ENCODE data around the gene CENPK. TPM values are rescaled to one million over a fixed set of nuclear protein-coding genes. Genes with fewer than 3 reads are reported as not detected.
"Not testable (repeated sequence)": the region's sequence is repeated elsewhere in the genome, so short reads cannot be mapped to it uniquely, and the experiment has no call there.

CENPK gene
- 10 to 100 TPM; 72.0 to 82.5 TPM for total RNA-seq

DNA sequence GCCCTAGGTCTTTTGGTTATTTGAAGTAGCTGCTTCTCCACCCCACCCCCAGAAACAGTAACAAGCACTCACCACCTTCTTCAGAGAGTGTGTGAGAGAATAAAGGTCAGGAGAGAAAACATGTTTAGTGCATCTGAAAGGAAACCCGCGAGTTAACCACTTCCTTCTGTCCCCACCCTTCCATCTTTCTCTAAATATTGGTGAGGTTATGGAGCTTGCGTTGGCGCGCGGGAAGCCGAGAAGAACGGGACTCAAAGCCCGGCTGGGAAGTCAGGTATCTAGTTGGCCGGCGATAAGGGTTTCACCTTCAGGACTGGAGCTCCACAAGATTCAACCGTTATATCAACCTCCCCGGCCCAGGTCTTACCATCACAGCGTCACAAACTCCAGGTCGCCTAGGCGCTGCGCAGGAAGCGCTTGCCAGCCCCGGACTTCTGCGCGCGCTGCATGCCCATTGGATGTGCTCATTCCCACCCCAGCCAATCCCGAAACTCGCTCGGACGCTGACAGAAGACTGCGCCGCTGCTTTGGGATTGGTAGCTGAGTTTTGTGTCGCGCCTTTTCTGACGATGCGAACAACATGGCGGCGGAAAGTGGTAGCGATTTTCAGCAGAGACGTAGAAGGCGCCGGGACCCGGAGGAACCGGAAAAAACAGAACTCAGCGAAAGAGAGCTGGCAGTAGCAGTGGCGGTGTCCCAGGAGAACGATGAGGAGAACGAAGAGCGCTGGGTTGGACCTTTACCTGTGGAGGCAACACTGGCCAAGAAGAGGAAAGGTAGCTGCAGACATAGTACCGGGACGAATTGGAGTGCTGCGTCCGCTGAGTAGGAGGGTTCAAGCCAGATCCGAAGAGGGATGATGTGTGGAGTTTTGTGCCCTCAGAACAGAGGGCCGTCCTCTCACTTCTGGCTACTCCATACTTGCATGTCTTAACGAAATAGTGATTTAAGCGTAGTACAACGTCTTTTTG is at the start of gene CENPK, which contains the start of gene PPWD1:
CENPK (minus strand) TSS at position 438 of the 971 bp plus-strand sequence. CDS start 8,261 bp downstream, outside the sequence.
PPWD1 (plus strand) TSS at position 566 of the 971 bp plus-strand sequence; CDS start at position 581, 15 bp downstream.
- Mint-ChIP-seq H3K9me3 (no peaks in the 10 kb centered on the region), H3K4me1 (peaks cover 16% of the 10 kb centered on the region), H3K27me3 (no peaks in the 10 kb centered on the region), H3K27ac (peak within 1 kb of the TSS; percentile 97), H3K36me3 (ENCODE audit: low read depth) (peaks cover 85% of the 10 kb centered on the region), H3K4me3 (peak within 1 kb of the TSS; percentile 94)
- ATAC-seq (replicated peaks) = peak; percentile 100

DNA sequence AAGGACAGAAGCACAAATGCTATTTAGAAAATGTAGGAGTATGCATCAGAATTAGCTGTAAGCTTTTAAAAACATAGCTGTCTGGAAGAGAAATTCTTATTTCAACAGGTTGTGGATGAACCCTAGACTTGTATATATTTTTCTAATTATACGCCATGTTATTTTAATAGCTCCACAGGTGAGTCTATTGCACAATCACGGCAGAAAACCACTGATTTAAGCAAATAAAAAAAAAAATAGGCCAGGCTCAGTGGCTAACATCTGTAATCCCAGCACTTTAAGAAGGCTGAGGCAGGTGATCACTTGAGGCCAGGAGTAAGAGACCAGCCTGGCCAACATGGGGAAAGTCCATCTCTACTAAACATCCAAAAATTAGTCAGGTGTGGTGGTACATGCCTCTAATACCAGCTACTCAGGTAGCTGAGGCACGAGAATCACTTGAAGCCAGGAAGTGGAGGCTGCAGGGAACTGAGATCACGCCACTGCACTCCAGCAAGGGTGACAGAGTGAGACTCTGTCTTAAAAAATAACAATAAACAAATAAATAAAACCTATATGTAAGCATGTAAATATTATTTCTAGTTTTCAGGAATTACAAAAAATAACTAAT is 49.4 kb upstream of the CENPK start:
- Mint-ChIP-seq H3K27ac (no peak overlapping the region), H3K9me3 (no peaks in the 10 kb centered on the region), H3K36me3 (ENCODE audit: low read depth) (peaks cover 87% of the 10 kb centered on the region), H3K4me3 (no peak overlapping the region), H3K4me1 (no peaks in the 10 kb centered on the region), H3K27me3 (no peaks in the 10 kb centered on the region)
- ATAC-seq (replicated peaks) = no peak

DNA sequence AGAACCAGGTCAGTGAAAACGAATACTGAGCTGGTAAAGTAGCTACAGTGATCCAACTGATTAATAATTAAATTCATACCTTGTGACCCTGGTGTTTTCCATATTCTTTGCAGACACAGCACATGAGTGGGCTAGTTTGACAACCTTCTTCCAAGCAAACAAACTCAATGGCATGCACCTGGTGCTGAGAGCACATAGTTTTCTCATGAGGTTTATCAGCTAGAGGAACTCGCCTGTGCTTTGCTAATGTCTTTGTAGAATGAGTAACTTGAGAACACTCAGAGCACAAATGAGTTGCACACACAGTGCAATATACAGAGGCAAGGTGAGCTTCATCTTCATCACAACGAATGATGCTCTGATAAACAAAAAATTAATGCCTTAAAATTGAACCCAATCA is 48.6 kb upstream of the CENPK start:
- Mint-ChIP-seq H3K4me1 (no peaks in the 10 kb centered on the region), H3K9me3 (no peaks in the 10 kb centered on the region), H3K36me3 (ENCODE audit: low read depth) (peaks cover 92% of the 10 kb centered on the region), H3K4me3 (no peak overlapping the region), H3K27ac (no peak overlapping the region), H3K27me3 (no peaks in the 10 kb centered on the region)
- ATAC-seq (replicated peaks) = no peak

- not testable (repeated sequence) for H3K4me3 Mint-ChIP-seq; H3K27me3 Mint-ChIP-seq; H3K27ac Mint-ChIP-seq; ATAC-seq (replicated peaks); H3K4me1 Mint-ChIP-seq; H3K9me3 Mint-ChIP-seq
- H3K36me3 Mint-ChIP-seq (ENCODE audit: low read depth) = peaks cover 99% of the 10 kb centered on the region
Measured at GRCh38 chr5:65601761-65602160, 38.8 kb upstream of the CENPK start.

DNA sequence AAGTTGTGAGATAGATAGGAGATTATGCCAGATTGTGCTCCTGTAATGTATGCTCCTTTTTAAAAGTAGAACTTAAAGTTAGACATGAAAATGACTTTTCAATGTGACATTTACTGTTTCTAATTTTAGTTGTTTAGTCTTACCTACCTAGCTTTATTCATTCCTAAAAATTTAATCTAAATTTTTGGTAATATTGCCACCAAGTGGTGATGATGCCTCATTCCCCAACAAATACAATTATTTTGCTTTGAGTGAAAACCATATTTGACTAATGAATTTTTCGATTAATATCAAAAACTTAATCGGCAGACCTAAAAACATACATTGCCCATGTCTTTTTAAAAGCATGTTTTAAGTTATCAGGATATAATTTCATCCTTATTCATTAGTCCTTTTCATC is 25.7 kb upstream of the CENPK start:
- no peak overlapping the region for H3K4me3 Mint-ChIP-seq
- ATAC-seq (replicated peaks) = no peak
- no peaks in the 10 kb centered on the region for H3K9me3 Mint-ChIP-seq
- H3K36me3 Mint-ChIP-seq (ENCODE audit: low read depth) = peaks cover 83% of the 10 kb centered on the region
- no peaks in the 10 kb centered on the region for H3K27me3 Mint-ChIP-seq
- no peak overlapping the region for H3K27ac Mint-ChIP-seq
- no peaks in the 10 kb centered on the region for H3K4me1 Mint-ChIP-seq

DNA sequence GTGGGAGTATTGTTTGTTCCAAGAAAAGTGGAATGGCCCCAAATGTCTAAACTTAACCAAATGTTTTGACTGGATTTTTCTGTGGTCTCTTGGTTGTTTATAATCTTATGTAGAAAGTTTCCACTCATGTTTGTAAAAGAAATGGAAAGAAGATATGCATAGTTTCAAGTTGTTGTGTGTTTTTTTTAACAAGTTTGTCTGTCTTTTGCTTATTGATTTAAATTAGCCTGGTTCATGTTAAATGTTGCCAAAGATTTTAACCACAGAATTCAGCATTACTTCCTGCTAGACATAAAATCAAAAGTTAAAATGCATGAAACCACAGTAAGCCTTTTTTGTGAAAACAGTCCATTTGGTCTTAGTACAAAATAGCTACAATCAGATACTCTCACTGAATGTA is 14.2 kb upstream of the CENPK start:
- no peak overlapping the region for H3K4me3 Mint-ChIP-seq
- no peak for ATAC-seq (replicated peaks)
- peaks cover 96% of the 10 kb centered on the region for H3K36me3 Mint-ChIP-seq (ENCODE audit: low read depth)
- peaks cover 12% of the 10 kb centered on the region for H3K4me1 Mint-ChIP-seq
- no peaks in the 10 kb centered on the region for H3K9me3 Mint-ChIP-seq
- peak overlapping the region; percentile 71 for H3K27ac Mint-ChIP-seq
- no peaks in the 10 kb centered on the region for H3K27me3 Mint-ChIP-seq

GRCh38 chr5:65570598-65571226 is 7.7 kb upstream of the CENPK start:
- H3K36me3 Mint-ChIP-seq (ENCODE audit: low read depth) = peaks cover 87% of the 10 kb centered on the region
- no peak overlapping the region for H3K27ac Mint-ChIP-seq
- H3K27me3 Mint-ChIP-seq = no peaks in the 10 kb centered on the region
- H3K4me3 Mint-ChIP-seq = no peak overlapping the region
- peaks cover 9% of the 10 kb centered on the region for H3K4me1 Mint-ChIP-seq
- ATAC-seq (replicated peaks) = no peak
- no peaks in the 10 kb centered on the region for H3K9me3 Mint-ChIP-seq

DNA sequence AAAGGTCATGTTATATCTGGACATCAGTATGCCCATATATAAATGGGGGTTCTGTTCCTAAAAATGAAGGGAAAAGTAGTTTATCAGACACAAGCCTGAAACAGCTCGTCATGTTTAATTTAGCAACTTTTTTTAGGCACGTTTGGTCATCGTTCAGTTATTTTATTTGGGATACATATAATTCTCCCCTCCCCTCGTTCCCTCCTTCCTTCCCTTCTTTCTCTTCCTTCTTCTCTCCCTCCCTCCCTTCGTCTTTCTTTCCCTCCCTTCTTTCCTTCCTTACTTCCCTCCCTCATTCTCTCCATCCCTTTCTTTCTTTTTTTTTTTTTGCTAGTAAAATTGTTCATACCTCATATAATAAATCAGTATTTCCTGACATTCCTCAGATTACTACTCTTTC is 3.5 kb upstream of the CENPK start:
- no peak for ATAC-seq (replicated peaks)
- H3K4me1 Mint-ChIP-seq = peaks cover 20% of the 10 kb centered on the region
- H3K4me3 Mint-ChIP-seq = no peak overlapping the region
- H3K9me3 Mint-ChIP-seq = no peaks in the 10 kb centered on the region
- peaks cover 80% of the 10 kb centered on the region for H3K36me3 Mint-ChIP-seq (ENCODE audit: low read depth)
- H3K27ac Mint-ChIP-seq = peak overlapping the region; percentile 45
- H3K27me3 Mint-ChIP-seq = no peaks in the 10 kb centered on the region

DNA sequence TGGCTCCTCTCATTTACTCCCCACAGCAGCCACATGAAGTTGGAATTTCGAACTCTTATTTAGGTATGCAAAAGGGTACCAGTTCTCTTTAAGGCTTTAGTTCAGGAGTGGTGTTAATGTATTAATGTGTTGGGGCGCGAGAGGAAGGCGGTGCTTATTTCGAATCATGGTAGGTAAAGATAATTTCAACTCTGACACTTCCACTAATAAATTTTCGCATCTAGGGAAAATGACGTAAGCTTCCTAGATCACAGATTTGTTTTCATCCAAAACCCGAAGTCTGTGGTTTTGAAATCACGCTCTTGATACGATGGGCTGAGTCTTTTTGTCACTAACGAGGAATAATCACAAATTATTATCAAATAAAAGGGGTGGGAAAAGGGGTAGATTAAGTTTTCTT is 809 bp upstream of the CENPK start:
- no peaks in the 10 kb centered on the region for H3K27me3 Mint-ChIP-seq
- peak overlapping the region; percentile 94 for H3K4me3 Mint-ChIP-seq
- ATAC-seq (replicated peaks) = no peak
- peak overlapping the region; percentile 97 for H3K27ac Mint-ChIP-seq
- no peaks in the 10 kb centered on the region for H3K9me3 Mint-ChIP-seq
- peaks cover 85% of the 10 kb centered on the region for H3K36me3 Mint-ChIP-seq (ENCODE audit: low read depth)
- H3K4me1 Mint-ChIP-seq = peaks cover 20% of the 10 kb centered on the region

GRCh38 chr5:65556718-65557117 is 6.2 kb downstream of the CENPK start:
- Mint-ChIP-seq H3K36me3 (ENCODE audit: low read depth) (peaks cover 78% of the 10 kb centered on the region), H3K9me3 (no peaks in the 10 kb centered on the region), H3K4me1 (peaks cover 7% of the 10 kb centered on the region), H3K4me3 (no peak overlapping the region), H3K27ac (no peak overlapping the region), H3K27me3 (no peaks in the 10 kb centered on the region)
- no peak for ATAC-seq (replicated peaks)

DNA sequence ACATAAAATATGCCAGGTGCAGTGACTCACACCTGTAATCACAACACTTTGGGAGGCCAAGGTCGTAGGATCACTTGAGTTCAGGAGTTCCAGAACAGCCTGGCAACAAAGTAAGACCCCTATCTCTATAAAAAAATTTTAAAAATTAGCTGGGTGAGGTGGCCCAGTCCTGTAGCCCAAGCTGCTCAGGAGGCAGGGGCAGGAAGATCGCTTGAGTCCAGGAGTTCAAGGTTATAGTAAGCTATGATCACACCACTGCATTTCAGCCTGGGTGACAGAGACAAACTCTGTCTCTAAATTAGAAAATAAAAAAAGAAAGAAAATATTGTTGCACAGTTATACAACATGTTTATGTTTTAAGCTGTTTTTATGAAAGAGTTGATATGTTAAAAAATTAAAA is 6.8 kb downstream of the CENPK start:
- Mint-ChIP-seq H3K4me3 (no peak overlapping the region), H3K9me3 (no peaks in the 10 kb centered on the region), H3K4me1 (peaks cover 7% of the 10 kb centered on the region), H3K36me3 (ENCODE audit: low read depth) (peaks cover 81% of the 10 kb centered on the region), H3K27me3 (no peaks in the 10 kb centered on the region), H3K27ac (no peak overlapping the region)
- ATAC-seq (replicated peaks) = no peak

DNA sequence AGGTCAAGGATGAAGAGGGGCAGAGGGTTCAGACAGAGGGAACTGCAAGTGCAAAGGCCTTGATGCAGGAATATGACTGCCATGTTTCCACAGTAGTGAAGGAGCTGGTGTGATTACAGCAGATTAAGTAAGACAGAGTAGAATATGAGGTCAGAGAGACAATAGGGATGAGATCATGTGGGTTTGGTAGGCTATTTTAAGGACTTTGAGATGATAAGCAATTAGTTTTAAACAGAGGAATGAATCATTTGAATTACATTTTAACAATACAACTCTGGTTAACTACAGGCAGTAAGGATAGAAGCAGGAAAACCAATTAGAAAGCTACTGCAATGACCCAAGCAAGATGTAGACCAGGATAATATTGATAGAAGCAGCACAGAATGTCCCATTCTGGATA is 7.7 kb downstream of the CENPK start:
- H3K4me3 Mint-ChIP-seq = no peak overlapping the region
- H3K9me3 Mint-ChIP-seq = no peaks in the 10 kb centered on the region
- peaks cover 86% of the 10 kb centered on the region for H3K36me3 Mint-ChIP-seq (ENCODE audit: low read depth)
- no peaks in the 10 kb centered on the region for H3K27me3 Mint-ChIP-seq
- ATAC-seq (replicated peaks) = no peak
- H3K27ac Mint-ChIP-seq = no peak overlapping the region
- H3K4me1 Mint-ChIP-seq = peaks cover 7% of the 10 kb centered on the region

DNA sequence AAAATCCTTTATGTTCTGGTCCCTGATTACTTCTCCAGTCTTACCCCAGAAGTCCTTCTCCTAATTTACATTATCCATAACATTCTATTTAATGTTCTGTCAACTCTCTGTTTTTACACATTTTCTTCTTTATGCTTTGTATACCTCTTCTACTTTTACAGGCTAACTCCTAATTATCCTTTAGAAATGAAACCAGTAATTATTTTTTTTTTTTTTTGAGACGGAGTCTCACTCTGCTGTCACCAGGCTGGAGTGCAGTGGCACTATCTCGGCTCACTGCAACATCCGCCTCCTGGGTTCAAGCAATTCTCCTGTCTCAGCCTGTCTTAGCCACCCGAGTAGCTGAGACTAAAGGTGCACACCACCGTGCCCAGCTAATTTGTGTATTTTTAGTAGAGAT is 9.0 kb downstream of the CENPK start:
- no peak for ATAC-seq (replicated peaks)
- H3K36me3 Mint-ChIP-seq (ENCODE audit: low read depth) = peaks cover 86% of the 10 kb centered on the region
- no peak overlapping the region for H3K27ac Mint-ChIP-seq
- H3K9me3 Mint-ChIP-seq = no peaks in the 10 kb centered on the region
- H3K4me3 Mint-ChIP-seq = no peak overlapping the region
- H3K4me1 Mint-ChIP-seq = peaks cover 7% of the 10 kb centered on the region
- H3K27me3 Mint-ChIP-seq = no peaks in the 10 kb centered on the region

DNA sequence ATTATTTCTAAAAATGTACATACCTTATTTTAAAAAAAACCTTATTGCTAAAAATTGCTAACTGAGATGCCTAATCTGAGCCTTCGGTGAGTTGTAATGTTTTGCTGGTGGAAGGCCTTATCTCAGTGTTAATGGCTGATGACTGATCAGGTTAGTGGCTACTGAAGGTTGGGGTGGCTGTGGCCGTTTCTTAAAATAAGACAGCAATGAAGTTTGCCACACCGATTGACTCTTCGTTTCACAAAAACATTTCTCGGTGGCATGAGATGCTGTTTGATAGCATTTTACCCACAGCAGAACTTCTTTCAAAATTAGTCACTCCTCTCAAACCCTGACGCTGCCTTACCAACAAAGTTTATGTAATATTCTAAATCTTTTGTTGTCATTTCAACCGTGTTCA is 14.7 kb downstream of the CENPK start:
- ATAC-seq (replicated peaks) = peak; percentile 71

More for the DNA sequence above, 14.7 kb downstream of the CENPK start:
- H3K4me1 Mint-ChIP-seq = peaks cover 9% of the 10 kb centered on the region
- H3K27me3 Mint-ChIP-seq = no peaks in the 10 kb centered on the region
- H3K9me3 Mint-ChIP-seq = no peaks in the 10 kb centered on the region
- H3K4me3 Mint-ChIP-seq = no peak overlapping the region
- H3K27ac Mint-ChIP-seq = no peak overlapping the region
- peaks cover 88% of the 10 kb centered on the region for H3K36me3 Mint-ChIP-seq (ENCODE audit: low read depth)

Measured in activated T-helper 17 cell treated with anti-CD3 and anti-CD28 coated beads, Interleukin-2, amount 50 U/mL, for 72 hours (primary cell).